Measurements from ENCODE around the gene MYRIP. TPM values are rescaled to one million over a fixed set of nuclear protein-coding genes. Genes with fewer than 3 reads are reported as not detected.
A peak's percentile ranks its signal among the peaks of the same experiment; 100 is the strongest.

The MYRIP gene
- total RNA-seq, 4 donors from 2014 or later, result 0.66 to 3.1 (median 2.6) TPM

DNA sequence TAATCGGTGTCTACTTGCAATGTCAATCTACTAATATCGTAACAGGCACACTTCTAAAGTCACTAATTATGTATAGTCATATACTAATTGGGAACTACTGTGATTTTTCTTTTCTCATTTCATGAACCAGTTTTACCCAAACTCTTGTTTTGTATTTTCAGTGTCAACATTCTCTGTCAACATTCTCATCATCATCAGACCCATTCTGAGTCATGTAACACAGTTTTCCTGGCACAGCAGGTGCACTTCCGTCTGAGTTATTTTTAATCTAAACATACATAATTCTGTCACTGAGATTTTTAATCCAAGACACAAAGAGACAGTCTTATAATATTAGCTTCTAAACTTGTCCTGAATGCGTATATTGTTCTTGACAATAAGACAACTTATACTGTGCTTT, 295.0 kb downstream of the MYRIP start:
- no peaks in the 10 kb centered on the region for H3K27me3 ChIP-seq
- 74% methylated on average over 4 of the region's 4 CpGs for WGBS, 2 donors
- no peak for TF ChIP-seq POLR2A (IDR thresholded peaks at IDR 0.05)
- TF ChIP-seq, protein P1, sequence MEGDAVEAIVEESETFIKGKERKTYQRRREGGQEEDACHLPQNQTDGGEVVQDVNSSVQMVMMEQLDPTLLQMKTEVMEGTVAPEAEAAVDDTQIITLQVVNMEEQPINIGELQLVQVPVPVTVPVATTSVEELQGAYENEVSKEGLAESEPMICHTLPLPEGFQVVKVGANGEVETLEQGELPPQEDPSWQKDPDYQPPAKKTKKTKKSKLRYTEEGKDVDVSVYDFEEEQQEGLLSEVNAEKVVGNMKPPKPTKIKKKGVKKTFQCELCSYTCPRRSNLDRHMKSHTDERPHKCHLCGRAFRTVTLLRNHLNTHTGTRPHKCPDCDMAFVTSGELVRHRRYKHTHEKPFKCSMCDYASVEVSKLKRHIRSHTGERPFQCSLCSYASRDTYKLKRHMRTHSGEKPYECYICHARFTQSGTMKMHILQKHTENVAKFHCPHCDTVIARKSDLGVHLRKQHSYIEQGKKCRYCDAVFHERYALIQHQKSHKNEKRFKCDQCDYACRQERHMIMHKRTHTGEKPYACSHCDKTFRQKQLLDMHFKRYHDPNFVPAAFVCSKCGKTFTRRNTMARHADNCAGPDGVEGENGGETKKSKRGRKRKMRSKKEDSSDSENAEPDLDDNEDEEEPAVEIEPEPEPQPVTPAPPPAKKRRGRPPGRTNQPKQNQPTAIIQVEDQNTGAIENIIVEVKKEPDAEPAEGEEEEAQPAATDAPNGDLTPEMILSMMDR (IDR thresholded peaks at IDR 0.05), result no peak
- no peaks in the 10 kb centered on the region for H3K36me3 ChIP-seq
- H3K4me1 ChIP-seq, result peaks cover 0 to 21% (median 6%) of the 10 kb centered on the region in 3 donors
- intact Hi-C loops (cut with DNase I), result no loop called here
- H3K9me3 ChIP-seq, result peaks cover 0 to 11% (median 0%) of the 10 kb centered on the region in 3 donors
- no peak for DNase-seq
- no peak overlapping the region for H3K27ac ChIP-seq
- H3K4me3 ChIP-seq, result no peak overlapping the region

DNA sequence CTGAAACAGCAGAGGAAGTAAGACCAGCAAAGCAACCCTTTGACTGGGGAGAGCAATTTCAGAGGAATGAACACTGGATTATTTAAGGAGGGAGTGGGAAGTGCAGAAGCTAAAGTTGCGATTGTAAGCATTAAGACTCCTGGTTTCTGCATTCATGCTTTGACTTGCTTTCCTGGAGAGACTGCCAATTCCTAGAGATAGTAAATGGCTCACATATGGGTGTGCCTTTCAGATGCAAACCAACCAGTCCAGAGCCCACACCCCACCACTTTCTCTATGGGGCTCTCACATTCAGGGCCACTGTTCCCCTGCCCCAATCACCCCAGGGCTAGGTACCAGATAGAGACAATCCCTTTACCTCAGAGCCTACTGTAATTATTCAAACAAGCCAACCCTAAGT, 299.2 kb downstream of the MYRIP start:
- H3K4me3 ChIP-seq, result no peak overlapping the region
- H3K4me1 ChIP-seq, result peaks cover 0 to 21% (median 6%) of the 10 kb centered on the region in 3 donors
- peak overlapping the region in 2 of 4 donors; percentile 51 to 59 for H3K27ac ChIP-seq
- intact Hi-C loops (cut with DNase I), result no loop called here
- no peaks in the 10 kb centered on the region for H3K9me3 ChIP-seq
- no peaks in the 10 kb centered on the region for H3K36me3 ChIP-seq
- WGBS, 2 donors, result 27 to 69% methylated on average over 1 of the region's 1 CpG
- no peaks in the 10 kb centered on the region for H3K27me3 ChIP-seq
- no peak for DNase-seq
- no peak for TF ChIP-seq POLR2A (IDR thresholded peaks at IDR 0.05)
- TF ChIP-seq, protein P1 (IDR thresholded peaks at IDR 0.05), result no peak

DNA sequence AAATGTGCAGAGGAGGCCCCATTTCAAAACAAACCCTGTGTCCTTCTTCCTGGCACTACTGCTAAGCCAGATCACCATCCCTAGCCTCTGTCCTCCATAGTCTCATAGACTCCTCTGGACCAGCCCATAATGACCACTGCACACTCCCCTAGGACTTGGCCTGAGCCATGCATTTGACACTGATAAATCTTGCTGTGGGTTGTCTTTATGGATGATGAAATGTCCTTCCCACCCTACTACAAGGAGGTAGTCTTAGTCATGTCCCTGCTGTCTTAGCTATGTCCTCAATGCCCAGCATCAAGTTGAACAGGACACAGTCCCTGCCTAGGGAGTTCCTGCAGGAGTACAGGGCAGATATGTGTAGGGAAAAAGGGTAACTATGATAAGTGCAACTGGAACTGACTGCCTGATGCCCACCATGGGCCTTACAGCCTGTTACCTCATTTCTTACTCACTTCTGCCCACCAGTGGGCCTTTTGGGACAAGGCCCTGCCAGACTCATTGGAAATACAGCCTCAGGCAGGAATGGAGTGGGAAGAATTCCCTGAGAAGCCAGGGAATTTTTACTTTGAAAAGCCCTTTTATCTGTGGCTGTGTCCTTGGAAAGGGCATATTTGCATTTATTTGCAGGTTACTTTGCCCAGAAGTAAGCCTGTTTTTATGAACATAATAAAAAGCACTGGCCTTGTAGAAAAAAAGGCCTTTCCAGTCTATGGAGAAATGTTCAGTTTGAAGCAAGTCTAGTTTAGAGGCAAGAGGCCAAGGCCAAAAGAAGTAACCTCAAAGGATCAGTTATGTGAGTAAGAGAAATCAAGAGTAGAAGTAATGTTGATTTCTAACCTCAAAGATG, 300.5 kb downstream of the MYRIP start:
- H3K4me1 ChIP-seq, result peaks cover 0 to 21% (median 6%) of the 10 kb centered on the region in 3 donors
- no peak for DNase-seq
- H3K36me3 ChIP-seq, result no peaks in the 10 kb centered on the region
- H3K9me3 ChIP-seq, result no peaks in the 10 kb centered on the region
- H3K27ac ChIP-seq, result no peak overlapping the region
- no peaks in the 10 kb centered on the region for H3K27me3 ChIP-seq
- intact Hi-C loops (cut with DNase I), result no loop called here
- TF ChIP-seq, protein P1 (IDR thresholded peaks at IDR 0.05), result peak in 1 of 6 experiments; percentile 5
- TF ChIP-seq POLR2A (IDR thresholded peaks at IDR 0.05), result no peak
- H3K4me3 ChIP-seq, result no peak overlapping the region

GRCh38 chr3:40116478-40117177, 307.2 kb downstream of the MYRIP start:
- no peak for DNase-seq
- 57 to 58% methylated on average over 9 of the region's 9 CpGs for WGBS, 2 donors
- H3K27me3 ChIP-seq, result no peaks in the 10 kb centered on the region
- H3K4me1 ChIP-seq, result peaks cover 0 to 11% (median 0%) of the 10 kb centered on the region in 3 donors
- no peaks in the 10 kb centered on the region for H3K9me3 ChIP-seq
- TF ChIP-seq POLR2A (IDR thresholded peaks at IDR 0.05), result no peak
- TF ChIP-seq, protein P1 (IDR thresholded peaks at IDR 0.05), result no peak
- intact Hi-C loops (cut with DNase I), result no loop called here
- H3K4me3 ChIP-seq, result no peak overlapping the region
- H3K27ac ChIP-seq, result no peak overlapping the region
- H3K36me3 ChIP-seq, result no peaks in the 10 kb centered on the region

GRCh38 chr3:40118091-40118490, 308.7 kb downstream of the MYRIP start:
- intact Hi-C loops (cut with DNase I), result no loop called here
- TF ChIP-seq, protein P1 (IDR thresholded peaks at IDR 0.05), result no peak
- TF ChIP-seq POLR2A (IDR thresholded peaks at IDR 0.05), result no peak
- Histone ChIP-seq H3K4me3 (no peak overlapping the region), H3K4me1 (peaks cover 0 to 11% (median 0%) of the 10 kb centered on the region in 3 donors), H3K27me3 (no peaks in the 10 kb centered on the region), H3K27ac (no peak overlapping the region), H3K9me3 (no peaks in the 10 kb centered on the region), H3K36me3 (no peaks in the 10 kb centered on the region)
- 54 to 89% methylated on average over 2 of the region's 2 CpGs for WGBS, 2 donors
- no peak for DNase-seq
